C4-2B (cell line): ENCODE data around the gene LHFPL6.

ENCODE experiments used
- ZFX ChIP-seq: fragments of 450-650 bp; IDR thresholded peaks from 2 replicates; pipeline ENCODE4 v1.6.1; 2017
- TF ChIP-seq, protein P1 (sequence below): fragments of 450-650 bp; conservative IDR thresholded peaks from 2 replicates; pipeline ENCODE4 v1.5.1; 2017; ENCODE audit warnings: mild to moderate bottlenecking

DNA sequence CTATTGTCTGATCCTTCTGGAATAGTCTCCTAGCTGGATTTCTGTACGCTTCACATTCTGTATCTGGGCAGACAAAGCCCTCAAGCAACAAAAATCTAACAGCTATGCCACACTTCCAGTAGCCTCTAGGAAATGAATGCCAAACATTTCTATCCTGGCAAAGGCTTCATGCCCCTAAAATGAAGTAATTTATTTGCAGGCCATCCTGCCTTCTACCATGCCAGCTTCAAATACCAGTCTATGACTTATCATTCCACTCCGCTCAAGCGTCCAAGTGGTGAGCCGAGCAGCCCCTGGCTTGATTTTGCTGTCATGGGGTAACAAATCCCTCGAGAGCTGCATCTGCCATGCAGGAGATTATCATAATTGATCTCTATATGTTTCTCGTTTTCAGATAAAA lies 86.9 kb downstream of the LHFPL6 start:
- TF ChIP-seq, protein P1, sequence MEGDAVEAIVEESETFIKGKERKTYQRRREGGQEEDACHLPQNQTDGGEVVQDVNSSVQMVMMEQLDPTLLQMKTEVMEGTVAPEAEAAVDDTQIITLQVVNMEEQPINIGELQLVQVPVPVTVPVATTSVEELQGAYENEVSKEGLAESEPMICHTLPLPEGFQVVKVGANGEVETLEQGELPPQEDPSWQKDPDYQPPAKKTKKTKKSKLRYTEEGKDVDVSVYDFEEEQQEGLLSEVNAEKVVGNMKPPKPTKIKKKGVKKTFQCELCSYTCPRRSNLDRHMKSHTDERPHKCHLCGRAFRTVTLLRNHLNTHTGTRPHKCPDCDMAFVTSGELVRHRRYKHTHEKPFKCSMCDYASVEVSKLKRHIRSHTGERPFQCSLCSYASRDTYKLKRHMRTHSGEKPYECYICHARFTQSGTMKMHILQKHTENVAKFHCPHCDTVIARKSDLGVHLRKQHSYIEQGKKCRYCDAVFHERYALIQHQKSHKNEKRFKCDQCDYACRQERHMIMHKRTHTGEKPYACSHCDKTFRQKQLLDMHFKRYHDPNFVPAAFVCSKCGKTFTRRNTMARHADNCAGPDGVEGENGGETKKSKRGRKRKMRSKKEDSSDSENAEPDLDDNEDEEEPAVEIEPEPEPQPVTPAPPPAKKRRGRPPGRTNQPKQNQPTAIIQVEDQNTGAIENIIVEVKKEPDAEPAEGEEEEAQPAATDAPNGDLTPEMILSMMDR, result no peak
- TF ChIP-seq ZFX, result no peak
